ENCODE data around the gene NELL2.

DNA sequence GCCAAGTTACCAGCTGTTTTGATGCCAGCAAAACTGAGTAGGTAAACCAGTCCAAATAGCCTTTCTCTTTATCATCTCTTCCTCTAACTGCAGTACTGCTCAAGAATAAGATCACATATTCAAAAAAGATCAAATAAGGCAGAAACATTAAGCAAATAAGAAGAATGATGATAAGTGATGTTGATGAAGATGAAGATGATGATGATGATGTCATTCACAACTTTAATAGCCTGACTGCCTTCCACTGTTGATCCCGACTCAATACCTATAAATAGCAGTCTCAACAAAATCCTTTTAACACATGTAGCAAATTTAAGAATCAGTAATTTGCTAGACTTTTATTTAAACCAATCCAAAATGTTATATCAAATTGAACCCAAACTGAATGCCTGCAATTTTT lies 47.1 kb downstream of the NELL2 start:
- TF ChIP-seq, protein P1, sequence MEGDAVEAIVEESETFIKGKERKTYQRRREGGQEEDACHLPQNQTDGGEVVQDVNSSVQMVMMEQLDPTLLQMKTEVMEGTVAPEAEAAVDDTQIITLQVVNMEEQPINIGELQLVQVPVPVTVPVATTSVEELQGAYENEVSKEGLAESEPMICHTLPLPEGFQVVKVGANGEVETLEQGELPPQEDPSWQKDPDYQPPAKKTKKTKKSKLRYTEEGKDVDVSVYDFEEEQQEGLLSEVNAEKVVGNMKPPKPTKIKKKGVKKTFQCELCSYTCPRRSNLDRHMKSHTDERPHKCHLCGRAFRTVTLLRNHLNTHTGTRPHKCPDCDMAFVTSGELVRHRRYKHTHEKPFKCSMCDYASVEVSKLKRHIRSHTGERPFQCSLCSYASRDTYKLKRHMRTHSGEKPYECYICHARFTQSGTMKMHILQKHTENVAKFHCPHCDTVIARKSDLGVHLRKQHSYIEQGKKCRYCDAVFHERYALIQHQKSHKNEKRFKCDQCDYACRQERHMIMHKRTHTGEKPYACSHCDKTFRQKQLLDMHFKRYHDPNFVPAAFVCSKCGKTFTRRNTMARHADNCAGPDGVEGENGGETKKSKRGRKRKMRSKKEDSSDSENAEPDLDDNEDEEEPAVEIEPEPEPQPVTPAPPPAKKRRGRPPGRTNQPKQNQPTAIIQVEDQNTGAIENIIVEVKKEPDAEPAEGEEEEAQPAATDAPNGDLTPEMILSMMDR (IDR thresholded peaks at IDR 0.05): no peak
- TF ChIP-seq POLR2A (IDR thresholded peaks at IDR 0.05): no peak
